Heart left ventricle (tissue), 16 donors: Measurements from ENCODE around the gene PAN2. TPM values are rescaled to one million over a fixed set of nuclear protein-coding genes. Genes with fewer than 3 reads are reported as not detected.

Experiments
- ATAC-seq, 4 donors: fragments of 200-7000 bp; cut with Tn5 transposase; one replicate each; pipeline ENCODE4 v1.9.1; 2020 to 2022; ENCODE audit warnings: moderate library complexity in 4 of 4, mild to moderate bottlenecking in 3 of 4, moderate number of reproducible peaks in 1 of 4
- DNase-seq, 5 donors: peaks; one replicate each; pipeline ENCODE4 v3.0.0-alpha.2; 2020
- H3K27ac ChIP-seq, 12 donors: fragments of 200-600 bp; sonication (generic) in 4 of 12; one replicate each; pipeline versions ENCODE4 v1.5.0 to v1.8.0; 2016 to 2022; ENCODE audit warnings: mild to moderate bottlenecking in 2 of 12
- H3K27me3 ChIP-seq, 9 donors: fragments of 200-600 bp; sonication (generic) in 2 of 9; one replicate each; pipeline versions ENCODE4 v1.5.1 to v1.8.0; 2016 to 2022; ENCODE audit warnings: mild to moderate bottlenecking in 3 of 9
- H3K36me3 ChIP-seq, 9 donors: fragments of 200-600 bp; sonication (generic) in 2 of 9; one replicate each; pipeline versions ENCODE4 v1.5.0 to v1.8.0; 2018 to 2022; ENCODE audit warnings: mild to moderate bottlenecking in 2 of 9
- H3K4me1 ChIP-seq, 12 donors: fragments of 200-600 bp; sonication (generic) in 4 of 12; one replicate each; pipeline versions ENCODE4 v1.5.0 to v1.8.0; 2016 to 2022; ENCODE audit warnings: mild to moderate bottlenecking in 3 of 12
- H3K4me3 ChIP-seq, 12 donors: fragments of 200-600 bp; sonication (generic) in 4 of 12; one replicate each; pipeline versions ENCODE4 v1.5.0 to v1.8.0; 2017 to 2022; ENCODE audit warnings: mild to moderate bottlenecking in 9 of 12, moderate library complexity in 4 of 12
- H3K9me3 ChIP-seq, 12 donors: fragments of 200-600 bp; sonication (generic) in 4 of 12; one replicate each; pipeline versions ENCODE4 v1.5.0 to v1.8.0; 2016 to 2022; ENCODE audit warnings: mild to moderate bottlenecking in 1 of 12
- POLR2A ChIP-seq, 2 donors: fragments of 450-650 bp; IDR thresholded peaks; one replicate each; pipeline ENCODE4 v1.6.1; 2017; ENCODE audit warnings: antibody characterized with exemption in 2 of 2, mild to moderate bottlenecking in 2 of 2, moderate library complexity in 2 of 2
- WGBS, 4 donors: extraction: QIAGEN DNeasy Blood & Tissue Kit in 2 of 4; methylation state at CpG; one replicate each; pipeline versions ENCODE4 v1.1.5 to v1.1.7; 2013 to 2018; 5-methylcytosine and 5-hydroxymethylcytosine counted together
- intact Hi-C, 10 donors: fragments of 100-400 bp; cut with DNase I; formaldehyde crosslinking; loops; one replicate each; pipeline versions ENCODE4 v1.11.1 to v1.14.2; 2022
- polyA plus RNA-seq, 2 donors: library from polyadenylated mRNA; stranded (reverse); fragments of 200-250 nt; gene quantifications; one replicate each; pipeline ENCODE4 v1.2.3, GENCODE V29; 2013
- total RNA-seq, 9 donors: library from RNA; depleted of rRNA in 2 of 9; stranded (reverse); fragments of >200 nt in 2 of 9; fragmentation: NEBNext Ultra II Directional in 3 of 9; extraction: Animal tissue kit (Norgen Biotek cat#: 25700) in 3 of 9; gene quantifications; one replicate each; pipeline versions ENCODE4 v1.1.0 to v1.2.4, GENCODE V29; 2016 to 2023
- TF ChIP-seq, protein P1 (sequence below), 12 donors: fragments of 200-600 bp; sonication (generic) in 4 of 12; IDR thresholded peaks; one replicate each; pipeline versions ENCODE4 v1.5.0 to v1.8.0; 2018 to 2022; ENCODE audit warnings: antibody characterized with exemption in 12 of 12, mild to moderate bottlenecking in 5 of 12
- donor health status: ischemic (EF 13 %, LVEDD 7.1; RV severe dilation, severe dysfunction).
- donor health status: healthy with polysubstance abuse.
- donor health status: DM: no; HTN: yes; CAD: no.
- donor health status: DM: no; HTN: no; CAD: no.
- donor health status: ischemic (EF 25% LVEDD 6.9; RV normal size, moderate dysfunction).
- donor health status: ischemic (EF 25% LVEDD 5.7; RV mildly dilated, moderate dysfunction).
- donor health status: healthy.
- donor health status: DM: yes; HTN: yes; CAD: no.
- donor health status: ischemic (EF 35%, LVEDD 5.7; RV mildly dilated, moderate dysfunction).
- donor health status: nonischemic (EF 11% LVEDD 7.7; RV severe dilation, severe dysfunction).
- donor health status: DM: yes; HTN: yes; CAD: no.
- donor health status: PGD.
- donor health status: ischemic (EF 29% LVEDD 5.4; RV normal size, mild dysfunction).
- donor health status: nonischemic (EF 23%, LVEDD 6.1; RV moderate dilation, normal function).

The PAN2 gene
- total and polyA plus RNA-seq, 11 donors = 12.3 to 44.7 (median 38.2) TPM

GRCh38 chr12:56361487-56362129 is 27.8 kb upstream of the PAN2 start:
- H3K27ac ChIP-seq = no peak overlapping the region
- H3K9me3 ChIP-seq = no peaks in the 10 kb centered on the region
- peaks cover 0 to 3% (median under 1%) of the 10 kb centered on the region in 9 donors for H3K36me3 ChIP-seq
- no peak for TF ChIP-seq POLR2A (IDR thresholded peaks at IDR 0.05)
- TF ChIP-seq, protein P1, sequence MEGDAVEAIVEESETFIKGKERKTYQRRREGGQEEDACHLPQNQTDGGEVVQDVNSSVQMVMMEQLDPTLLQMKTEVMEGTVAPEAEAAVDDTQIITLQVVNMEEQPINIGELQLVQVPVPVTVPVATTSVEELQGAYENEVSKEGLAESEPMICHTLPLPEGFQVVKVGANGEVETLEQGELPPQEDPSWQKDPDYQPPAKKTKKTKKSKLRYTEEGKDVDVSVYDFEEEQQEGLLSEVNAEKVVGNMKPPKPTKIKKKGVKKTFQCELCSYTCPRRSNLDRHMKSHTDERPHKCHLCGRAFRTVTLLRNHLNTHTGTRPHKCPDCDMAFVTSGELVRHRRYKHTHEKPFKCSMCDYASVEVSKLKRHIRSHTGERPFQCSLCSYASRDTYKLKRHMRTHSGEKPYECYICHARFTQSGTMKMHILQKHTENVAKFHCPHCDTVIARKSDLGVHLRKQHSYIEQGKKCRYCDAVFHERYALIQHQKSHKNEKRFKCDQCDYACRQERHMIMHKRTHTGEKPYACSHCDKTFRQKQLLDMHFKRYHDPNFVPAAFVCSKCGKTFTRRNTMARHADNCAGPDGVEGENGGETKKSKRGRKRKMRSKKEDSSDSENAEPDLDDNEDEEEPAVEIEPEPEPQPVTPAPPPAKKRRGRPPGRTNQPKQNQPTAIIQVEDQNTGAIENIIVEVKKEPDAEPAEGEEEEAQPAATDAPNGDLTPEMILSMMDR (IDR thresholded peaks at IDR 0.05) = no peak
- H3K4me3 ChIP-seq = no peak overlapping the region
- H3K27me3 ChIP-seq = no peaks in the 10 kb centered on the region
- no peak for ATAC-seq
- 71 to 87% (median 80%) methylated on average over 7 to 8 of the region's 8 CpGs for WGBS, 4 donors
- peaks cover 0 to 34% (median 19%) of the 10 kb centered on the region in 12 donors for H3K4me1 ChIP-seq
- DNase-seq = no peak
- intact Hi-C loops = loop anchor here in 9 of 10 donors (2.0 to 10.0 kb wide), 7 partner anchors 83 to 103 kb away; partner anchors contain the start of genes TIMELESS (in 6 of the 9), MIP (in 2 of the 9) and SPRYD4 (in 1 of the 9)

DNA sequence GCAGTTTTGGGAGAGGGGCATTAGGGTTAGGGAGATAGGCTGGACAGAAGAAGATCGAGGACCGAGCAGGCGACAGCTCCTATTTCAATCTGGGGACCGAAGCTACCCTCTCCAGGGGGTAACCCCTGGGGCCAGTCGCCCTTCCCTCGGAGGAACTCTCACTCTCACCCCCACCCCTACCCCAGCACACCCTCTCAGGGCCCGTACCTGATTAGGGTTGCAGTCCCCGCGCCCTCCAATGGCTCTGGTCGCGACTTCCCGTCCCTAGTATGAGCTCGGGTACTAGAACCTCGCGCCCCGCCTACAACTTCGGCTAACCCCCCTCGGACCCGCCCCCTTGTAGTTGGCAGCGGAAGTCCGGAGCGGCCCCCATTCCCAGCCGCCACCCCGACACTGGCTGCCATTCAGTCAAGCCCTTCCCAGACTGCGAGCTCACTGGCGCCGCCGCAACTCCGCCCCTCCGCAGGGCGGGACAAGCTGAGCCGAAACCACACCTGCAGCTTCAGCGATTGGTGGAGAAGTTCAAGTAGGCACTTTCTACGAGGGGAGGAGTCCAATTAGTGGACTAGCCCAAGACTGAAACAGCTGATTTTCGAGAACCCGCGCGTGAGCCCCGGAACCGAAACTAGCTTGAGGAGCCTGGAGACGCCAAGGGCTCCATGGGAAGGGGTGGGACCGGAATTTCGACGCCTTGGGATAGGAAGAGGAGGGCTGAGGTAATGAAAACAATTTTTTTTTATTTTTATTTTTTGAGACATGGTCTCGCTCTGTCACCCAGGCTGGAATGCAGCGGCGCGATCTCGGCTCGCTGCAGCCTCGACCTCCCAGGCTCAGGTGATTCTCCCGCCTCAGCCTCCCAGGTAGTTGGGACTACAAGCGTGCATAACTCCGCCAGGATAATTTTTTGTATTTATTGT is 26.3 kb upstream of the PAN2 start, which contains the start of gene STAT2:
TSS of gene STAT2 (minus strand) at position 257 of the 917 bp plus-strand sequence. CDS start 3,536 bp downstream, outside the sequence.
- no peaks in the 10 kb centered on the region for H3K9me3 ChIP-seq
- 0 to 1% (median 1%) methylated on average over 42 to 54 of the region's 54 CpGs for WGBS, 4 donors
- intact Hi-C loops = loop anchor here (1.0 to 10.0 kb wide), 10 partner anchors 44 to 107 kb away; partner anchors contain the start of genes TIMELESS (in 6 of the 10), MIP (in 2 of the 10) and SPRYD4 (in 2 of the 10)
- DNase-seq (peak; percentile 99 to 100 (median 99)), ATAC-seq (peak; percentile 98 to 99 (median 99))
- peaks cover 0 to 40% (median 20%) of the 10 kb centered on the region in 12 donors for H3K4me1 ChIP-seq
- H3K27me3 ChIP-seq = no peaks in the 10 kb centered on the region
- H3K4me3 ChIP-seq = peak within 1 kb of the TSS; percentile 64 to 91 (median 83)
- H3K36me3 ChIP-seq = peaks cover under 1 to 18% (median 16%) of the 10 kb centered on the region in 9 donors
- peak within 1 kb of the TSS; percentile 68 to 98 (median 92) for H3K27ac ChIP-seq
- TF ChIP-seq, protein P1 (IDR thresholded peaks at IDR 0.05) = peak in 1 of 12 donors; percentile 9
- TF ChIP-seq POLR2A (IDR thresholded peaks at IDR 0.05) = peak; percentile 17 to 80

- Histone ChIP-seq H3K27me3 (no peaks in the 10 kb centered on the region), H3K27ac (peak overlapping the region in 10 of 12 donors; percentile 79 to 94 (median 89)), H3K4me1 (peaks cover 0 to 40% (median 20%) of the 10 kb centered on the region in 12 donors), H3K36me3 (peaks cover 5 to 29% (median 27%) of the 10 kb centered on the region in 9 donors), H3K9me3 (no peaks in the 10 kb centered on the region), H3K4me3 (peak overlapping the region; percentile 60 to 91 (median 81))
- no peak for DNase-seq
- TF ChIP-seq POLR2A (IDR thresholded peaks at IDR 0.05) = no peak
- TF ChIP-seq, protein P1 (IDR thresholded peaks at IDR 0.05) = no peak
- no peak for ATAC-seq
- WGBS, 4 donors = 0 to 28% (median 3%) methylated on average over 1 of the region's 1 CpG
- intact Hi-C loops = loop anchor here in 1 of 10 donors (5.0 kb wide), 1 partner anchor 108 kb away; the partner anchor contains the start of gene SPRYD4
These were observed 25.2 kb upstream of the PAN2 start for GRCh38 chr12:56358836-56359532.
